ENCODE results near the gene RYR2.

GRCh38 chr1:237206065-237206414 is 164.1 kb downstream of the RYR2 start:
- TF ChIP-seq EP300 (IDR thresholded peaks at IDR 0.05) (no peak), POLR2AphosphoS5 (IDR thresholded peaks at IDR 0.05) (no peak), POLR2A (IDR thresholded peaks at IDR 0.05) (no peak)
- TF ChIP-seq, protein P1, sequence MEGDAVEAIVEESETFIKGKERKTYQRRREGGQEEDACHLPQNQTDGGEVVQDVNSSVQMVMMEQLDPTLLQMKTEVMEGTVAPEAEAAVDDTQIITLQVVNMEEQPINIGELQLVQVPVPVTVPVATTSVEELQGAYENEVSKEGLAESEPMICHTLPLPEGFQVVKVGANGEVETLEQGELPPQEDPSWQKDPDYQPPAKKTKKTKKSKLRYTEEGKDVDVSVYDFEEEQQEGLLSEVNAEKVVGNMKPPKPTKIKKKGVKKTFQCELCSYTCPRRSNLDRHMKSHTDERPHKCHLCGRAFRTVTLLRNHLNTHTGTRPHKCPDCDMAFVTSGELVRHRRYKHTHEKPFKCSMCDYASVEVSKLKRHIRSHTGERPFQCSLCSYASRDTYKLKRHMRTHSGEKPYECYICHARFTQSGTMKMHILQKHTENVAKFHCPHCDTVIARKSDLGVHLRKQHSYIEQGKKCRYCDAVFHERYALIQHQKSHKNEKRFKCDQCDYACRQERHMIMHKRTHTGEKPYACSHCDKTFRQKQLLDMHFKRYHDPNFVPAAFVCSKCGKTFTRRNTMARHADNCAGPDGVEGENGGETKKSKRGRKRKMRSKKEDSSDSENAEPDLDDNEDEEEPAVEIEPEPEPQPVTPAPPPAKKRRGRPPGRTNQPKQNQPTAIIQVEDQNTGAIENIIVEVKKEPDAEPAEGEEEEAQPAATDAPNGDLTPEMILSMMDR (IDR thresholded peaks at IDR 0.05), result no peak
